ENCODE data around the gene LCP1.

LCP1 gene, protein sequence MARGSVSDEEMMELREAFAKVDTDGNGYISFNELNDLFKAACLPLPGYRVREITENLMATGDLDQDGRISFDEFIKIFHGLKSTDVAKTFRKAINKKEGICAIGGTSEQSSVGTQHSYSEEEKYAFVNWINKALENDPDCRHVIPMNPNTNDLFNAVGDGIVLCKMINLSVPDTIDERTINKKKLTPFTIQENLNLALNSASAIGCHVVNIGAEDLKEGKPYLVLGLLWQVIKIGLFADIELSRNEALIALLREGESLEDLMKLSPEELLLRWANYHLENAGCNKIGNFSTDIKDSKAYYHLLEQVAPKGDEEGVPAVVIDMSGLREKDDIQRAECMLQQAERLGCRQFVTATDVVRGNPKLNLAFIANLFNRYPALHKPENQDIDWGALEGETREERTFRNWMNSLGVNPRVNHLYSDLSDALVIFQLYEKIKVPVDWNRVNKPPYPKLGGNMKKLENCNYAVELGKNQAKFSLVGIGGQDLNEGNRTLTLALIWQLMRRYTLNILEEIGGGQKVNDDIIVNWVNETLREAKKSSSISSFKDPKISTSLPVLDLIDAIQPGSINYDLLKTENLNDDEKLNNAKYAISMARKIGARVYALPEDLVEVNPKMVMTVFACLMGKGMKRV

DNA sequence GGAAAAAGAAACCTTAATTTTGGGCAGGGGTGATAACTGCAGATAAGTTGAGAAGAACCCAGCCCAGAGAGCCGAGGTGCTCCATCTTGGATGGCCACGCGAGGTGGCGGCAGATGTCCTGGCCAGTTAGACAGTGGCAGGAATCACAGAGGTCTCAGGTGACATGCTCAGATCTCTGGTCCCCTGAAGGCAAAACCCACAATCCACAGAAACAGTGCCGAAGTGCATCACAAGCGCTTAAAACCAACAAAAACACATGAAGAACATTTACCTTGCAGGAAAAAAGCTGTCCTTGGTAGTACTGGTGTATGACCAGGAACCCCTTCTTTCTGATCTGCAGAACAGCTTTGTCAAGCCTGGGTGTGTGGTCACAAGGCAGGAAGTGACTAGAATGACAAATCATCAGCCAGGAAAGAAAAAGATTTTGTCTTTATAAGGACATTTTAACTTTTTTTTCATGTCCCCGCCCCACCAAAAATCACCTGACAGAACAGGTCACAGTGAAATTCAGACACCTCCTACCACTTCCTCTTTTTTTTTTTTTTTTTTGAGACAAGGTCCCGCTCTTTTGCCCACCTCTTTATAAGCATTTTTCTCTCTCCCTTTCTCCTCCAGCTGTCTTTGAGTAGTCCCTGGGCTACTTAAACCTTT is at the start of gene LCP1:
Gene LCP1, minus strand, starts transcription at position 338 of the 651 bp plus-strand sequence. CDS start 22,515 bp downstream, outside the sequence.
- TF ChIP-seq, protein P1, sequence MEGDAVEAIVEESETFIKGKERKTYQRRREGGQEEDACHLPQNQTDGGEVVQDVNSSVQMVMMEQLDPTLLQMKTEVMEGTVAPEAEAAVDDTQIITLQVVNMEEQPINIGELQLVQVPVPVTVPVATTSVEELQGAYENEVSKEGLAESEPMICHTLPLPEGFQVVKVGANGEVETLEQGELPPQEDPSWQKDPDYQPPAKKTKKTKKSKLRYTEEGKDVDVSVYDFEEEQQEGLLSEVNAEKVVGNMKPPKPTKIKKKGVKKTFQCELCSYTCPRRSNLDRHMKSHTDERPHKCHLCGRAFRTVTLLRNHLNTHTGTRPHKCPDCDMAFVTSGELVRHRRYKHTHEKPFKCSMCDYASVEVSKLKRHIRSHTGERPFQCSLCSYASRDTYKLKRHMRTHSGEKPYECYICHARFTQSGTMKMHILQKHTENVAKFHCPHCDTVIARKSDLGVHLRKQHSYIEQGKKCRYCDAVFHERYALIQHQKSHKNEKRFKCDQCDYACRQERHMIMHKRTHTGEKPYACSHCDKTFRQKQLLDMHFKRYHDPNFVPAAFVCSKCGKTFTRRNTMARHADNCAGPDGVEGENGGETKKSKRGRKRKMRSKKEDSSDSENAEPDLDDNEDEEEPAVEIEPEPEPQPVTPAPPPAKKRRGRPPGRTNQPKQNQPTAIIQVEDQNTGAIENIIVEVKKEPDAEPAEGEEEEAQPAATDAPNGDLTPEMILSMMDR (IDR thresholded peaks at IDR 0.05), result no peak

DNA sequence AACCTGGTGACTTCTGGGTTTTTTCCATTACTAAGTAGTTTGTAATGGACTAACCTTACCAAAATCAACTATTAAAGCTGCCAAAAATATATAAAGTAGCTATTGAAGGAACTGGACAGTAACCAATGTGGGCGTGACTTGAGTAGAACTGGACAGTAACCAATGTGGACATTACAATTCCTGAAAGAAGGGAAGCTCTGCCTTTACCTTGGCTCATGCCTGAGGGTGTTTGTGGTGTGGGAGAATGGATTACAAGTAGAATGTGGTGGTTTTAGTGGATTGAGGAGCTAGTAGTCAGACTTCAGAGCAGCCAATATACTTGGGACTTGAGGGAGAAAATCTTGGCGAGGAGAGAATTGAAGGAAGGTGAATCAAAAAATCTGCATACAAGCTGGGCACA is 47.3 kb upstream of the LCP1 start:
- TF ChIP-seq, protein P1 (IDR thresholded peaks at IDR 0.05), result no peak

DNA sequence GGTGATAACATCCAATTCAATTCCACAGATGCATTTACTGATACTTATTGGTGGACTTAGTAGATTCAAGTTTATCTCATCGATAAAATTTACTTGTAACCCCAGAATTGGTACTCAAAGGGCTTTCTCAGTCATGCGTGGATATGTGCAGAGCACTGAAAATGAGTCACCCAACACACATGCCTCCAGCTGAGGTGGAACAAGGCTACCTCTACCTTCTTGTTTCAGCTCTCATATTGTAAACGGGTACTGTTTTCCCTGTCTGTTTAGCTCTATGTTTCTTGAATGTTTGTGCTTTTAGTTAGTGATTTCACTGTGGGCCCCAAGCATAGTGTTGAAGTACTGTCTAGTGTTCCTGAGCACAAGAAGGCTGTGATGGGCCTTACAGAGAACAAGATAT is 31.3 kb upstream of the LCP1 start:
- TF ChIP-seq, protein P1 (IDR thresholded peaks at IDR 0.05), result no peak

DNA sequence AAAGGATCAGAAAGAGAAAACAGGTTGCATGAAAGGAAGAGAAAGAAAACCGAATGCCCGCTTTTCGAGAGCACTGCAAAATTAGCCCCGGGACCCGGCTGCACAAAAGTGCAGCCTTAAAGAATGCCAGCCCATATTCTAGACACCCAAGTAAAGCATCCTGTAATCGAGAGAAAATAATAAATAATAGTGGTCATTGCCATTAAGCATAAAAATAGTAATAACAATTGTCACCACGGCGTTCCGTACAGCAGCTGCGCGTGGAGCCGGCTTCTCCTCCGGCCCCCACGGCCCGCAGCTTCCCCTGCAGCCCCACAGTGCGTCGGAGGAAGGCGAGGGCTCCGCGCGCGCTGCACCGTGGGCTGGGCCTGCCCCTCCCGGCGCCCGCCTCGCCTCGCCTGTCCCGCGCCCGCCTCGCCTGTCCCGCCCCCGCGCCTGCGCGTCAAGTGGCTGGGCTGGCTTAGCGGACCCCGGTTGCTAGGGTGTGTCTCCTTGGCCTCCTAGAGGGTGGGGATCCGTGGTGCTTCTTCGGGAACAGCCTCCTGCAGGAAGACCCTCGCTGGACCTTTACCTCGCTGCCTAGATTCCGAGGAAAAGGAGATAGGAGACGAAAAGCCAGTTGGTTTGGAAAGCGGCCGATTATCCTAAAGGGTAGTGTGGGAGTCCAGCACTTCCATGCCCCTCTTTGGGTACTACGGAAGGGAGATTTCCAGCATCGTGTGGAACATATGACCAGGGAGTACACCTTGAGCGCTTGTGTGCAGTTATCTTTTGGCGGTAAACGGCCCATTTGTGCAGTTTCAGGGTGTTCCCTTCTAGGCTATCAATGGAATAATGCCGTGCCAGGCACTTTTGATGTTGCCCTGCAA is 29.7 kb upstream of the LCP1 start, which contains the start of gene LRRC63:
Gene LRRC63, plus strand, starts transcription at position 446 of the 869 bp plus-strand sequence. CDS start 1,107 bp downstream, outside the sequence.
- TF ChIP-seq, protein P1 (IDR thresholded peaks at IDR 0.05), result no peak

DNA sequence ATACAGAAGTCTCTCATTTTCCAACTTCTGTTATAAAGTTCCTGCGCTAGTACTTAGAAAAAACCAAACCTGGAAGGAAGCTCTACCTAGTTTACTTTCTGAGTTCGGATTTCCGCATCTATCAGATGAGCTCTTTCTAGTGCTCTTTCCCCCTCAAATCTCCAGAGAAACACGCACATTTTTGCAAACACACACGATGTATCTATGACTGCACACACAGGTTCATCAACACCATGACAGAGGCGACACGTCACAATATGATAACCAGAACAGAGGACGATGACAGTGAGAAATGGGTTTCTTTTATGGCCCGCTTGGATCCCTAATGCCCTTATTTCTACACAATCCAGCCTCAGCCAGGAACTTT is 29.1 kb upstream of the LCP1 start:
- TF ChIP-seq, protein P1 (IDR thresholded peaks at IDR 0.05), result no peak

DNA sequence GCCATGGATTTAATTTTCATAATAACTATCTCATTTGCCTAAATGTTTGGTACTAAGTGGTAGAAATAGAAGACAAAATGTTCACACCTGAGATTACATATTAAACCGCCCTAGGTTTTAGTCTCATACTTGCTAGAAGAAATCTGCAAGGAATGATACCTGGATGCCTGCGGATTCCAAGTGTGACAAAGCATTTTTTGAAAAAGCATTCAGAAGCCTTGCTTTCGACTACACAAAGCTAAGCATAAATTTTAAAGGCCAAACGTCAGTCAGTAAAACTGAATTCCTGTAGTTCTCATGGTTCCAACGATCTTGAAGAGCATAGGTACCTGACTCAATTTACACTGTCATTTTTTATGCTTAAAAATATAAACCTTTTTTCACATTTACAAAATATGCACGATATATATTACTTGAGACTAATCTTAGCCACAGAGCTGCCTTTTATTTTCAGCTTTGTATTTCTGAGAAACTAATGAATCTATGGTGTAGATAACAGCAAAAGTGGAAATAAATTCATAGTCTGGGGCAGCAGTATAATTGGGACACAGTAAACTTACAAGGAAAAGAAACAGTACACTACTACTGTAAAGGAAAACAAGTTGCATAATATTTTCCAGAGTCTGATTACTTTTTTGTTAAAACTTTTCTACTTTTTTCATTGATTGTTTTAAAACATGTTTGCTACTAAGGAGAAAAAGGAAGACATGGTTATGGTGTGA is 28.5 kb upstream of the LCP1 start:
- TF ChIP-seq, protein P1 (IDR thresholded peaks at IDR 0.05), result no peak

All from LNCAP (cell line).